Left ventricle myocardium inferior (tissue), 1 donor: ENCODE results near the gene BTBD9. TPM values are rescaled to one million over a fixed set of nuclear protein-coding genes. Genes with fewer than 3 reads are reported as not detected.
"Not testable (repeated sequence)": the region's sequence is repeated elsewhere in the genome, so short reads cannot be mapped to it uniquely, and the experiment has no call there.

Experiments
- DNase-seq: peaks from one replicate; pipeline ENCODE4 v3.0.0-alpha.2; 2020
- H3K27ac ChIP-seq: fragments of 200-600 bp; replicated peaks from 2 replicates; pipeline ENCODE4 v1.8.0; 2021
- H3K27me3 ChIP-seq: fragments of 200-600 bp; 2 replicates; pipeline ENCODE4 v1.8.0; 2021; ENCODE audit warnings: low read depth
- H3K36me3 ChIP-seq: fragments of 200-600 bp; 2 replicates; pipeline ENCODE4 v1.8.0; 2021
- H3K4me1 ChIP-seq: fragments of 200-600 bp; 2 replicates; pipeline ENCODE4 v1.8.0; 2021
- H3K4me3 ChIP-seq: fragments of 200-600 bp; 2 replicates; pipeline ENCODE4 v1.8.0; 2021; ENCODE audit warnings: mild to moderate bottlenecking, moderate library complexity
- H3K9me3 ChIP-seq: fragments of 200-600 bp; replicated peaks from 2 replicates; pipeline ENCODE4 v1.8.0; 2021
- CTCF ChIP-seq: fragments of 200-600 bp; IDR thresholded peaks from 2 replicates; pipeline ENCODE4 v1.8.0; 2021; ENCODE audit warnings: antibody characterized with exemption, mild to moderate bottlenecking, borderline replicate concordance
- intact Hi-C: fragments of 100-400 bp; cut with micrococcal nuclease; formaldehyde crosslinking; loops from one replicate; pipeline ENCODE4 v1.11.0; 2022
- total RNA-seq: library from RNA; stranded (reverse); fragmentation: NEBNext Ultra II Directional; extraction: Animal tissue kit (Norgen Biotek cat#: 25700); gene quantifications from one replicate; pipeline ENCODE4 v1.2.1, GENCODE V29; 2021
- donor health status: DM: no; HTN: yes; CAD: no; lungs with severe emphysema.

The BTBD9 gene
- total RNA-seq, 1 donor from 2014 or later: 16.5 TPM

- no peak overlapping the region for H3K27ac ChIP-seq
- no peaks in the 10 kb centered on the region for H3K9me3 ChIP-seq
- no peaks in the 10 kb centered on the region for H3K27me3 ChIP-seq
- no peak overlapping the region for H3K4me3 ChIP-seq
- peaks cover 10% of the 10 kb centered on the region for H3K4me1 ChIP-seq
- TF ChIP-seq CTCF: no peak
- intact Hi-C loops: no loop called here
- no peak for DNase-seq
- no peaks in the 10 kb centered on the region for H3K36me3 ChIP-seq
Observed at GRCh38 chr6:38625217-38625616, 14.5 kb downstream of the BTBD9 start.

GRCh38 chr6:38619342-38619741 lies 20.4 kb downstream of the BTBD9 start:
- H3K4me1 ChIP-seq, H3K27me3 ChIP-seq, DNase-seq, H3K27ac ChIP-seq, H3K36me3 ChIP-seq, H3K4me3 ChIP-seq, intact Hi-C loops: not testable (repeated sequence)
- H3K9me3 ChIP-seq: peaks cover 13% of the 10 kb centered on the region

GRCh38 chr6:38618301-38618700 lies 21.4 kb downstream of the BTBD9 start:
- H3K9me3 ChIP-seq: peaks cover 13% of the 10 kb centered on the region
- H3K27ac ChIP-seq, DNase-seq, H3K4me3 ChIP-seq, intact Hi-C loops, H3K36me3 ChIP-seq, H3K27me3 ChIP-seq, H3K4me1 ChIP-seq: not testable (repeated sequence)

DNA sequence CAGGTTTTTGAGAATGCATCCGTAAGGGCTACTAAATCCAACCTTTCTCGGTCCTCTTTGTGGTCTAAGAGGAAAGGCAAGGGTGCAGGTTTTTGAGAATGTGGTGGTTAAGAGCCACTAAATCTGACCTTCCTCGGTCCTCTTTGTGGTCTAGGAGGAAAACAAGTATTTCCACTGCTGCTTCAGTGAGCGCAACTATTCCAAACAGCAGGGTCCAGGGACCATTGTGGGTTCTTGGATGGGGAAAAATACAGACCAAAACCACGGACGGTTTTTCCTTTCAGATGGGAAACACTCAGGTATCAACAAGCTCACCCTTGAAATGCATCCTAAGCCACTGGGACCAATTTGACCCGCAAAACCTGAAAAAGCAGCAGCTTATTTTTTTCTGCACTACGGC lies 21.9 kb downstream of the BTBD9 start:
- no peaks in the 10 kb centered on the region for H3K27me3 ChIP-seq
- no peak overlapping the region for H3K4me3 ChIP-seq
- H3K9me3 ChIP-seq: peaks cover 13% of the 10 kb centered on the region
- intact Hi-C loops: no loop called here
- no peak overlapping the region for H3K27ac ChIP-seq
- no peak for DNase-seq
- H3K36me3 ChIP-seq: no peaks in the 10 kb centered on the region
- peaks cover 9% of the 10 kb centered on the region for H3K4me1 ChIP-seq
- no peak for TF ChIP-seq CTCF

GRCh38 chr6:38612143-38612965 lies 27.4 kb downstream of the BTBD9 start:
- no peaks in the 10 kb centered on the region for H3K36me3 ChIP-seq
- H3K9me3 ChIP-seq: peaks cover 8% of the 10 kb centered on the region
- intact Hi-C loops: no loop called here
- no peaks in the 10 kb centered on the region for H3K27me3 ChIP-seq
- DNase-seq: no peak
- H3K27ac ChIP-seq: no peak overlapping the region
- no peak for TF ChIP-seq CTCF
- peaks cover 37% of the 10 kb centered on the region for H3K4me1 ChIP-seq
- no peak overlapping the region for H3K4me3 ChIP-seq

- no peaks in the 10 kb centered on the region for H3K27me3 ChIP-seq
- H3K4me3 ChIP-seq: no peak overlapping the region
- no peaks in the 10 kb centered on the region for H3K36me3 ChIP-seq
- no peak for DNase-seq
- peaks cover 37% of the 10 kb centered on the region for H3K4me1 ChIP-seq
- no peak for TF ChIP-seq CTCF
- H3K27ac ChIP-seq: no peak overlapping the region
- H3K9me3 ChIP-seq: no peaks in the 10 kb centered on the region
- intact Hi-C loops: no loop called here
Observed at GRCh38 chr6:38610050-38610625, 29.6 kb downstream of the BTBD9 start.
